ENCODE results near the gene GSTP1. TPM values are rescaled to one million over a fixed set of nuclear protein-coding genes. Genes with fewer than 3 reads are reported as not detected.
"Not testable (repeated sequence)": the region's sequence is repeated elsewhere in the genome, so short reads cannot be mapped to it uniquely, and the experiment has no call there.

Gene GSTP1
- polyA plus RNA-seq, 1 of the 3 experiments (the other 2 are of a cell fraction), result 745 TPM

- CTCF ChIA-PET, result interaction anchor here (1.4 to 2.9 kb wide), 2 partner anchors 13 to 27 kb away, joined by 3 to 7 read pairs; no protein-coding TSS in a partner anchor
- no peak overlapping the region for H3K4me3 ChIP-seq (ENCODE audit: low read depth in 2 of 2, low read length in 1 of 2)
- no peak overlapping the region for H2AFZ ChIP-seq (ENCODE audit: low read depth)
- no peak overlapping the region for H3K27ac ChIP-seq (ENCODE audit: low read depth in 2 of 2, low read length in 1 of 2)
- no peak for TF ChIP-seq PBX3 (IDR thresholded peaks at IDR 0.05)
- no peak for TF ChIP-seq CTCF (IDR thresholded peaks at IDR 0.05)
- TF ChIP-seq, protein P1, sequence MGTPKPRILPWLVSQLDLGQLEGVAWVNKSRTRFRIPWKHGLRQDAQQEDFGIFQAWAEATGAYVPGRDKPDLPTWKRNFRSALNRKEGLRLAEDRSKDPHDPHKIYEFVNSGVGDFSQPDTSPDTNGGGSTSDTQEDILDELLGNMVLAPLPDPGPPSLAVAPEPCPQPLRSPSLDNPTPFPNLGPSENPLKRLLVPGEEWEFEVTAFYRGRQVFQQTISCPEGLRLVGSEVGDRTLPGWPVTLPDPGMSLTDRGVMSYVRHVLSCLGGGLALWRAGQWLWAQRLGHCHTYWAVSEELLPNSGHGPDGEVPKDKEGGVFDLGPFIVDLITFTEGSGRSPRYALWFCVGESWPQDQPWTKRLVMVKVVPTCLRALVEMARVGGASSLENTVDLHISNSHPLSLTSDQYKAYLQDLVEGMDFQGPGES (IDR thresholded peaks at IDR 0.05; ENCODE audit: low read depth, low read length), result no peak
- no peak for TF ChIP-seq GABPA (IDR thresholded peaks at IDR 0.05; ENCODE audit: low read depth)
- TF ChIP-seq RFX5 (IDR thresholded peaks at IDR 0.05; ENCODE audit: low read length), result no peak
- no peak for TF ChIP-seq YY1 (IDR thresholded peaks at IDR 0.05; ENCODE audit: low read depth)
- no peak for TF ChIP-seq TCF12 (IDR thresholded peaks at IDR 0.05)
- no peak for TF ChIP-seq EZH2phosphoT487 (IDR thresholded peaks at IDR 0.05; ENCODE audit: borderline replicate concordance, low read depth)
- no peak for TF ChIP-seq MAX (IDR thresholded peaks at IDR 0.05; ENCODE audit: low read depth)
- TF ChIP-seq, protein P2, sequence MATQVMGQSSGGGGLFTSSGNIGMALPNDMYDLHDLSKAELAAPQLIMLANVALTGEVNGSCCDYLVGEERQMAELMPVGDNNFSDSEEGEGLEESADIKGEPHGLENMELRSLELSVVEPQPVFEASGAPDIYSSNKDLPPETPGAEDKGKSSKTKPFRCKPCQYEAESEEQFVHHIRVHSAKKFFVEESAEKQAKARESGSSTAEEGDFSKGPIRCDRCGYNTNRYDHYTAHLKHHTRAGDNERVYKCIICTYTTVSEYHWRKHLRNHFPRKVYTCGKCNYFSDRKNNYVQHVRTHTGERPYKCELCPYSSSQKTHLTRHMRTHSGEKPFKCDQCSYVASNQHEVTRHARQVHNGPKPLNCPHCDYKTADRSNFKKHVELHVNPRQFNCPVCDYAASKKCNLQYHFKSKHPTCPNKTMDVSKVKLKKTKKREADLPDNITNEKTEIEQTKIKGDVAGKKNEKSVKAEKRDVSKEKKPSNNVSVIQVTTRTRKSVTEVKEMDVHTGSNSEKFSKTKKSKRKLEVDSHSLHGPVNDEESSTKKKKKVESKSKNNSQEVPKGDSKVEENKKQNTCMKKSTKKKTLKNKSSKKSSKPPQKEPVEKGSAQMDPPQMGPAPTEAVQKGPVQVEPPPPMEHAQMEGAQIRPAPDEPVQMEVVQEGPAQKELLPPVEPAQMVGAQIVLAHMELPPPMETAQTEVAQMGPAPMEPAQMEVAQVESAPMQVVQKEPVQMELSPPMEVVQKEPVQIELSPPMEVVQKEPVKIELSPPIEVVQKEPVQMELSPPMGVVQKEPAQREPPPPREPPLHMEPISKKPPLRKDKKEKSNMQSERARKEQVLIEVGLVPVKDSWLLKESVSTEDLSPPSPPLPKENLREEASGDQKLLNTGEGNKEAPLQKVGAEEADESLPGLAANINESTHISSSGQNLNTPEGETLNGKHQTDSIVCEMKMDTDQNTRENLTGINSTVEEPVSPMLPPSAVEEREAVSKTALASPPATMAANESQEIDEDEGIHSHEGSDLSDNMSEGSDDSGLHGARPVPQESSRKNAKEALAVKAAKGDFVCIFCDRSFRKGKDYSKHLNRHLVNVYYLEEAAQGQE (IDR thresholded peaks at IDR 0.05; ENCODE audit: low read depth, low read length), result no peak
- no peak for TF ChIP-seq FOXJ3 (CRISPR knock-in tag; IDR thresholded peaks at IDR 0.05)
- no peak for TF ChIP-seq RXRA (IDR thresholded peaks at IDR 0.05; ENCODE audit: borderline replicate concordance, low read depth)
- TF ChIP-seq, protein P3, sequence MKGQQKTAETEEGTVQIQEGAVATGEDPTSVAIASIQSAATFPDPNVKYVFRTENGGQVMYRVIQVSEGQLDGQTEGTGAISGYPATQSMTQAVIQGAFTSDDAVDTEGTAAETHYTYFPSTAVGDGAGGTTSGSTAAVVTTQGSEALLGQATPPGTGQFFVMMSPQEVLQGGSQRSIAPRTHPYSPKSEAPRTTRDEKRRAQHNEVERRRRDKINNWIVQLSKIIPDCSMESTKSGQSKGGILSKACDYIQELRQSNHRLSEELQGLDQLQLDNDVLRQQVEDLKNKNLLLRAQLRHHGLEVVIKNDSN (IDR thresholded peaks at IDR 0.05; ENCODE audit: borderline replicate concordance, low read depth), result no peak
- TF ChIP-seq SIN3A (IDR thresholded peaks at IDR 0.05; ENCODE audit: borderline replicate concordance, low read depth, low read length), result no peak
- no peak for TF ChIP-seq FOSL2 (IDR thresholded peaks at IDR 0.05; ENCODE audit: borderline replicate concordance, low read depth)
- no peak for TF ChIP-seq POLR2AphosphoS5 (IDR thresholded peaks at IDR 0.05; ENCODE audit: low read depth, low read length)
- no peak for TF ChIP-seq FOXM1 (IDR thresholded peaks at IDR 0.05; ENCODE audit: low read depth)
- no peaks in the 10 kb centered on the region for H3K36me3 ChIP-seq (replicated peaks in 1 of 2; ENCODE audit: control insufficient read depth in 1 of 2, insufficient read depth in 2 of 2, low read length in 1 of 2)
- no peaks in the 10 kb centered on the region for H3K9me3 ChIP-seq
- H3F3A ChIP-seq (replicated peaks; ENCODE audit: insufficient read depth), result no peaks in the 10 kb centered on the region
- H3K4me1 ChIP-seq (ENCODE audit: control insufficient read depth in 1 of 2, insufficient read depth in 2 of 2, low read depth in 1 of 2, low read length in 1 of 2), result peaks cover 0 to 2% of the 10 kb centered on the region in 2 experiments; a peak in 1 of 4 replicates
- H3K9ac ChIP-seq, result no peak overlapping the region
- POLR2A ChIA-PET, result interaction anchor here (0.7 kb wide), 1 partner anchor 11 kb away, joined by 5 read pairs; no protein-coding TSS in a partner anchor
- H3K27me3 ChIP-seq (ENCODE audit: insufficient read depth), result no peaks in the 10 kb centered on the region; the same call in 1 of the 2 replicates
- 85% methylated on average over 7 of the region's 7 CpGs for WGBS (ENCODE audit: low lambda C conversion rate)
- H3K4me2 ChIP-seq, result no peak overlapping the region
- DNase-seq, result no peak
- H4K20me1 ChIP-seq (ENCODE audit: insufficient read depth), result no peaks in the 10 kb centered on the region
- no peaks in the 10 kb centered on the region for H3K9me2 ChIP-seq
- no peaks in the 10 kb centered on the region for H3K79me2 ChIP-seq (ENCODE audit: insufficient read depth)
These were observed 17.5 kb downstream of the GSTP1 start for GRCh38 chr11:67601098-67601497.

DNA sequence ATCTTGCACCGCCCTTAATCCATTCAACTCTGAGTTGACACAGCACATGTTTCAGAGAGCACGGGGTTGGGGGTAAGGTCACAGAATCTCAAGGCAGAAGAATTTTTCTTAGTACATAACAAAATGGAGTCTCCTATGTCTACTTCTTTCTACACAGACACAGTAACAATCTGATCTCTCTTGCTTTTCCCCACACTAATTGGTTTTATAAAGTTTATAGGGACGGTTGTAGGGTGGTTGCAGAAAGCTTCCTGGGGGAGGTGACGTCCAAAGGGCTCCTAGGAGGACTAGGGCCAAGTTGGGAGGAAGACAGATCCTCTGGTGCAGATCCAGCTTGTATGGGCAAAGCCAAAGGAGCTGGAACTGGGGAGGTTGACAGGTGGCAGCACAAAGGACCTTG, 20.5 kb downstream of the GSTP1 start:
- Histone ChIP-seq H3K4me1 (ENCODE audit: control insufficient read depth in 1 of 2, insufficient read depth in 2 of 2, low read depth in 1 of 2, low read length in 1 of 2) (peaks cover 7 to 13% of the 10 kb centered on the region in 2 experiments; a peak in 3 of 4 replicates), H3K79me2 (ENCODE audit: insufficient read depth) (peaks cover 17% of the 10 kb centered on the region)
- H3F3A ChIP-seq (replicated peaks; ENCODE audit: insufficient read depth); H3K36me3 ChIP-seq (replicated peaks in 1 of 2; ENCODE audit: control insufficient read depth in 1 of 2, insufficient read depth in 2 of 2, low read length in 1 of 2); H4K20me1 ChIP-seq (ENCODE audit: insufficient read depth); H3K9me3 ChIP-seq; H3K9me2 ChIP-seq; H2AFZ ChIP-seq (ENCODE audit: low read depth); H3K27me3 ChIP-seq (ENCODE audit: insufficient read depth); DNase-seq; H3K9ac ChIP-seq; H3K27ac ChIP-seq (ENCODE audit: low read depth in 2 of 2, low read length in 1 of 2); H3K4me2 ChIP-seq; POLR2A ChIA-PET; H3K4me3 ChIP-seq (ENCODE audit: low read depth in 2 of 2, low read length in 1 of 2): not testable (repeated sequence)
- CTCF ChIA-PET, result interaction anchor here (1.6 to 1.8 kb wide), 2 partner anchors 10 to 20 kb away, joined by 3 to 6 read pairs; partner anchors contain the start of gene GSTP1
- WGBS (ENCODE audit: low lambda C conversion rate), result 22% methylated on average over 2 of the region's 4 CpGs
